ENCODE data around the gene RADIL. TPM values are rescaled to one million over a fixed set of nuclear protein-coding genes. Genes with fewer than 3 reads are reported as not detected.

RADIL gene
- polyA plus RNA-seq, 1 donor (not counting 4 experiments of a cell fraction or from before 2014, with no cell fraction given) = not detected

DNA sequence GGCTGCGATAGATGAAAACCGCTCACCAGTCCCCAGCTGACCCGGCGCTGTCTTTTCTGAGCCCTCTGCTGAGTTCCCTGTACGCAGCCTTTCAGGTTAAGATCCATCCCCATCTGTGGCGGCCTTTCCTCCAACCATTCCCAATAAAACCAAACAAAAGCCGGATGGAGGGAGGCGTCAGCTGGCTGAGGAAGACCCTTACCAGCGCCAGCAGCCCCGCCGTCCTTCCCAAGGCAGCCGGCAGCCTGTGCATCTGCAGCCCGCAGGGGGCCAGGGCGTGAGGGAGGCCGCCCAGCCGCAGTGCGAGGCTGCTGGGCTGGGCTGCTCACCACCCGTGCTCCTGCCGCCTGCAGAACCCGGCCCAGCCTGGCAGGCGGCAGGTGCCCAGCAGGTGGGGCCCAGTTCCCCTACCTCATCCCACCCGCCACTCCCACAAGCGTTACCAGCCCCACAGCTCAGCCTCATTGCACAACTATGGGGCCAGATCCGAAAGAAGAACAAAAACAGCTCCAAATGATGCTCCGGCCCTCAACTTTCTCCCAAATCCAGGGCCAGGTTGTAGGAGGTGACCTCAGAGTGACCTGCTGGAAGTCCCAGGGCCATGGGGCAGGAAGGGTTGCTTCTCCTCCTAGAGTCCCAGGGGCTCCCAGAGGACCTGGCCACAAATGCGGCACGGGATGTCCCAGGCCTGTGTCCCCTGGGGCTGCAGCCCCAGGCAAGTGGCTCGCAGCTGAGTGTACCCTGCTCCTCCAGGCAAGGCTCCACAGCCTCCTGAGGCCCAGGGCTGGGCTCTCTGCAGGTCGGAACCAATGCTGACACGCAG is 45.5 kb downstream of the RADIL start:
- Histone ChIP-seq H3K4me3 (ENCODE audit: control insufficient read depth in 2 of 3, extremely low read depth in 1 of 3, insufficient read depth in 2 of 3, low read depth in 1 of 3, low read length in 3 of 3) (no peak overlapping the region), H4K20me1 (ENCODE audit: control insufficient read depth, extremely low read depth, insufficient read depth, low read length) (no peaks in the 10 kb centered on the region), H3K27ac (ENCODE audit: control insufficient read depth, insufficient read depth, low read length) (no peak overlapping the region), H2AFZ (ENCODE audit: control insufficient read depth, low read length) (no peak overlapping the region), H3K9me1 (ENCODE audit: control insufficient read depth, extremely low read depth, insufficient read depth, low read length) (no peaks in the 10 kb centered on the region), H3K9ac (ENCODE audit: control insufficient read depth, extremely low read depth, insufficient read depth, low read length) (no peak overlapping the region), H3K4me1 (ENCODE audit: control insufficient read depth, extremely low read depth, insufficient read depth, low read length) (no peaks in the 10 kb centered on the region), H3K79me2 (ENCODE audit: control insufficient read depth, insufficient read depth, low read length) (no peaks in the 10 kb centered on the region), H3K36me3 (ENCODE audit: control insufficient read depth in 2 of 2, extremely low read depth in 1 of 2, insufficient read depth in 2 of 2, low read length in 2 of 2) (no peaks in the 10 kb centered on the region), H3K27me3 (ENCODE audit: control insufficient read depth, extremely low read depth, insufficient read depth, low read length) (no peaks in the 10 kb centered on the region), H3K4me2 (ENCODE audit: control insufficient read depth, extremely low read depth, insufficient read depth, low read depth, low read length) (no peak overlapping the region), H3K9me3 (ENCODE audit: control insufficient read depth, low read depth, low read length) (no peaks in the 10 kb centered on the region)
- DNase-seq (ENCODE audit: low read depth, low spot score) (no peak), FAIRE-seq (no peak)
- dilution Hi-C loops (cut with MboI; ENCODE audit: extremely low pct_ligation_motif_present, low sequenced_read_pairs) = no loop called here
- no peak for TF ChIP-seq EZH2 (IDR thresholded peaks at IDR 0.05; ENCODE audit: low read length)
- TF ChIP-seq, protein P1, sequence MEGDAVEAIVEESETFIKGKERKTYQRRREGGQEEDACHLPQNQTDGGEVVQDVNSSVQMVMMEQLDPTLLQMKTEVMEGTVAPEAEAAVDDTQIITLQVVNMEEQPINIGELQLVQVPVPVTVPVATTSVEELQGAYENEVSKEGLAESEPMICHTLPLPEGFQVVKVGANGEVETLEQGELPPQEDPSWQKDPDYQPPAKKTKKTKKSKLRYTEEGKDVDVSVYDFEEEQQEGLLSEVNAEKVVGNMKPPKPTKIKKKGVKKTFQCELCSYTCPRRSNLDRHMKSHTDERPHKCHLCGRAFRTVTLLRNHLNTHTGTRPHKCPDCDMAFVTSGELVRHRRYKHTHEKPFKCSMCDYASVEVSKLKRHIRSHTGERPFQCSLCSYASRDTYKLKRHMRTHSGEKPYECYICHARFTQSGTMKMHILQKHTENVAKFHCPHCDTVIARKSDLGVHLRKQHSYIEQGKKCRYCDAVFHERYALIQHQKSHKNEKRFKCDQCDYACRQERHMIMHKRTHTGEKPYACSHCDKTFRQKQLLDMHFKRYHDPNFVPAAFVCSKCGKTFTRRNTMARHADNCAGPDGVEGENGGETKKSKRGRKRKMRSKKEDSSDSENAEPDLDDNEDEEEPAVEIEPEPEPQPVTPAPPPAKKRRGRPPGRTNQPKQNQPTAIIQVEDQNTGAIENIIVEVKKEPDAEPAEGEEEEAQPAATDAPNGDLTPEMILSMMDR (optimal IDR thresholded peaks at IDR 0.05 in 1 of 3, IDR thresholded peaks at IDR 0.05 in 1 of 3, conservative IDR thresholded peaks at IDR 0.05 in 1 of 3; ENCODE audit: extremely low read depth in 1 of 3, insufficient read depth in 2 of 3, low read length in 3 of 3) = no peak

DNA sequence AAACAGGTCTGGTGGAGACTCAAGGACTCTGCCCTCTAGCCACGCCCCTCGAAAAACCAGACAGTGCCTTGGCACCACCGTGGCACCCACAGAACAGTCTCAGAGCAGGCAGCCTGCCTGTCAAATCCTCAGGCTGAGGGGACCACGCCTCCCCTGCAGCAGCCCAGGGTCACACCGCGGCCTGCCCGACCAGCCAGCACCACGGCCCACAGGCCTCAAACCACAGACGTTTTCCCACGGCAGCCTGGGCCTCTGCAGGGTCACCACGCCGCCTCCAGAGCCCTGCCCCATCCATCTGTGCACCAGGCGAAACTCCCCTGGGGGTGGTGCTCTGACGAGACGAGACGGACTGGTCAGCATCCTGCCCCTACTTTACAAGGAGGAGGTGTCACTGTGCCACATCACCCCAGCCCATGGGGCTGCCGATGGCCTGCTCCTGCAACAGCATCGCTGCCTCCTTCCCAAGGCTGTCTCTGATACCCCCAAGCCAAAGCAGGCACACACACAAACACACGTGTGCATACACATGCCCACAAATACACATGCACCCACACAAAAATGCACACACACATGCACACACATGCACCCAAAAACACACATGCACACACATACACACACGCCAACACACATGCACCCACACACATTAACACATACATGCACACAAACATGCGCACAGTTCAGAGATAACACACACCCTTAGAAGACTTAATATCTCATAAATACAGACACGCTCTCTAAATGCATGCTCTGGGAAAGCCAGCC is 46.3 kb downstream of the RADIL start:
- no peaks in the 10 kb centered on the region for H4K20me1 ChIP-seq (ENCODE audit: control insufficient read depth, extremely low read depth, insufficient read depth, low read length)
- no peak for TF ChIP-seq EZH2 (IDR thresholded peaks at IDR 0.05; ENCODE audit: low read length)
- TF ChIP-seq, protein P1 (optimal IDR thresholded peaks at IDR 0.05 in 1 of 3, IDR thresholded peaks at IDR 0.05 in 1 of 3, conservative IDR thresholded peaks at IDR 0.05 in 1 of 3; ENCODE audit: extremely low read depth in 1 of 3, insufficient read depth in 2 of 3, low read length in 3 of 3) = no peak
- no peak overlapping the region for H3K27ac ChIP-seq (ENCODE audit: control insufficient read depth, insufficient read depth, low read length)
- H3K4me1 ChIP-seq (ENCODE audit: control insufficient read depth, extremely low read depth, insufficient read depth, low read length) = no peaks in the 10 kb centered on the region
- no peak overlapping the region for H3K4me3 ChIP-seq (ENCODE audit: control insufficient read depth in 2 of 3, extremely low read depth in 1 of 3, insufficient read depth in 2 of 3, low read depth in 1 of 3, low read length in 3 of 3)
- H2AFZ ChIP-seq (ENCODE audit: control insufficient read depth, low read length) = no peak overlapping the region
- no peaks in the 10 kb centered on the region for H3K36me3 ChIP-seq (ENCODE audit: control insufficient read depth in 2 of 2, extremely low read depth in 1 of 2, insufficient read depth in 2 of 2, low read length in 2 of 2)
- H3K79me2 ChIP-seq (ENCODE audit: control insufficient read depth, insufficient read depth, low read length) = no peaks in the 10 kb centered on the region
- H3K9me1 ChIP-seq (ENCODE audit: control insufficient read depth, extremely low read depth, insufficient read depth, low read length) = no peaks in the 10 kb centered on the region
- dilution Hi-C loops (cut with MboI; ENCODE audit: extremely low pct_ligation_motif_present, low sequenced_read_pairs) = no loop called here
- H3K9me3 ChIP-seq (ENCODE audit: control insufficient read depth, low read depth, low read length) = no peaks in the 10 kb centered on the region
- FAIRE-seq (no peak), DNase-seq (ENCODE audit: low read depth, low spot score) (no peak)
- no peak overlapping the region for H3K9ac ChIP-seq (ENCODE audit: control insufficient read depth, extremely low read depth, insufficient read depth, low read length)
- no peaks in the 10 kb centered on the region for H3K27me3 ChIP-seq (ENCODE audit: control insufficient read depth, extremely low read depth, insufficient read depth, low read length)
- H3K4me2 ChIP-seq (ENCODE audit: control insufficient read depth, extremely low read depth, insufficient read depth, low read depth, low read length) = no peak overlapping the region

All from keratinocyte (primary cell).